ENCODE measurements around the gene LIPC.

DNA sequence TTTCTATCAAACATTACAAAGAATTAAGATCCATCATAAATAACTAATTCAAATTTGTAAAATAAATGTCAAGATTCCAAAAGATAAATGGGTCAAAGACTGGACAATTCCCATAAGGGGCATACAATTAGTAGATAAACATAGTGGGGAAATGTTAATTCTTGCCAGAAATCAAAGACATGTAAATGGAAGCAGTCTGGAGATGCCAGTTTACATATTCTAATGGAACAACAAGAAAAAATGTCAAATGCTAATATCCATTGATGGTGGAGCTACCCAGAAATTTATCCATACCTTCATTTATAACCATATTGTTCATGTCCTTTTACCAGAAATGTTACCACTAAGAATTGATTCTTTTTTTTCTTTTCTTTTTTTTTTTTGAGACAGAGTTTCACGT lies 13.7 kb upstream of the LIPC start:
- no peak for TF ChIP-seq CTCF (optimal IDR thresholded peaks at IDR 0.05 in 1 of 3, IDR thresholded peaks at IDR 0.05 in 1 of 3, conservative IDR thresholded peaks at IDR 0.05 in 1 of 3; ENCODE audit: extremely low read depth in 1 of 3, insufficient read depth in 2 of 3, low read length in 3 of 3)
- no peak for TF ChIP-seq EZH2 (IDR thresholded peaks at IDR 0.05; ENCODE audit: low read length)
